Psoas muscle (tissue), 8 donors: ENCODE results near the gene TRPC4AP. TPM values are rescaled to one million over a fixed set of nuclear protein-coding genes. Genes with fewer than 3 reads are reported as not detected.

Source experiments
- ATAC-seq, 4 donors: fragments of 200-7000 bp; cut with Tn5 transposase; one replicate each; pipeline ENCODE4 v1.9.1; 2020; ENCODE audit warnings: moderate library complexity in 3 of 4, mild to moderate bottlenecking in 2 of 4
- DNase-seq, 2 donors: peaks; one replicate each; pipeline ENCODE4 v3.0.0-alpha.2; 2020
- H3K27ac ChIP-seq: fragments of 200-600 bp; one replicate; pipeline ENCODE4 v1.8.0; 2022
- H3K27me3 ChIP-seq, 3 donors: fragments of 200-600 bp in 1 of 3; one replicate each; pipeline versions ENCODE4 v1.6.1 to v1.8.0; 2013 to 2022; ENCODE audit warnings: low read length in 2 of 3, mild to moderate bottlenecking in 2 of 3, moderate library complexity in 1 of 3; ENCODE audit not compliant: insufficient read depth in 3 of 3
- H3K36me3 ChIP-seq, 2 donors: fragments of 200-600 bp in 1 of 2; one replicate each; pipeline versions ENCODE4 v1.6.1 to v1.8.0; 2013 to 2022; ENCODE audit warnings: low read depth in 1 of 2, mild to moderate bottlenecking in 1 of 2, moderate library complexity in 1 of 2; ENCODE audit not compliant: insufficient read depth in 1 of 2
- H3K4me1 ChIP-seq: fragments of 200-600 bp; one replicate; pipeline ENCODE4 v1.8.0; 2022
- H3K4me3 ChIP-seq: fragments of 200-600 bp; one replicate; pipeline ENCODE4 v1.8.0; 2022; ENCODE audit warnings: mild to moderate bottlenecking
- H3K9me3 ChIP-seq: fragments of 200-600 bp; one replicate; pipeline ENCODE4 v1.8.0; 2022
- WGBS, 3 donors: extraction: QIAGEN DNeasy Blood & Tissue Kit; methylation state at CpG; one replicate each; pipeline versions ENCODE4 v1.1.6 to v1.1.7; 2013; 5-methylcytosine and 5-hydroxymethylcytosine counted together
- intact Hi-C, 2 donors: fragments of 100-400 bp; cut with DNase I; formaldehyde crosslinking; loops; one replicate each; pipeline versions ENCODE4 v1.11.0 to v1.14.2; 2022
- long read RNA-seq, 2 donors: library from polyadenylated mRNA; unstranded; transcript quantifications; one replicate each; pipeline ENCODE4 v2.0.0, GENCODE V29; 2021
- polyA plus RNA-seq, 3 donors: library from polyadenylated mRNA; stranded (reverse); fragments of 200-250 nt; gene quantifications; one replicate each; pipeline ENCODE4 v1.2.3, GENCODE V29; 2013
- total RNA-seq, 4 donors: library from RNA; stranded (reverse); fragmentation: NEBNext Ultra II Directional in 2 of 4; extraction: Animal tissue kit (Norgen Biotek cat#: 25700) in 2 of 4; gene quantifications; one replicate each; pipeline versions ENCODE4 v1.2.1 to v1.2.4, GENCODE V29; 2021 to 2023
- TF ChIP-seq, protein P1 (sequence below): fragments of 200-600 bp; IDR thresholded peaks from one replicate; pipeline ENCODE4 v1.8.0; 2022; ENCODE audit warnings: antibody characterized with exemption
- donor health status: healthy with polysubstance abuse.
- donor health status: DM: no; HTN: no; CAD: no; lungs with moderate emphysema.
- donor health status: Bipolar disorder and iron deficiency.
- donor health status: healthy.
- donor health status: DM: yes; HTN: yes; CAD: no.
- donor health status: DM: no; HTN: no; CAD: no.
- donor health status: DM: no; HTN: no; CAD: no.
- donor health status: DM: yes; HTN: yes; CAD: no.

TRPC4AP gene, protein sequence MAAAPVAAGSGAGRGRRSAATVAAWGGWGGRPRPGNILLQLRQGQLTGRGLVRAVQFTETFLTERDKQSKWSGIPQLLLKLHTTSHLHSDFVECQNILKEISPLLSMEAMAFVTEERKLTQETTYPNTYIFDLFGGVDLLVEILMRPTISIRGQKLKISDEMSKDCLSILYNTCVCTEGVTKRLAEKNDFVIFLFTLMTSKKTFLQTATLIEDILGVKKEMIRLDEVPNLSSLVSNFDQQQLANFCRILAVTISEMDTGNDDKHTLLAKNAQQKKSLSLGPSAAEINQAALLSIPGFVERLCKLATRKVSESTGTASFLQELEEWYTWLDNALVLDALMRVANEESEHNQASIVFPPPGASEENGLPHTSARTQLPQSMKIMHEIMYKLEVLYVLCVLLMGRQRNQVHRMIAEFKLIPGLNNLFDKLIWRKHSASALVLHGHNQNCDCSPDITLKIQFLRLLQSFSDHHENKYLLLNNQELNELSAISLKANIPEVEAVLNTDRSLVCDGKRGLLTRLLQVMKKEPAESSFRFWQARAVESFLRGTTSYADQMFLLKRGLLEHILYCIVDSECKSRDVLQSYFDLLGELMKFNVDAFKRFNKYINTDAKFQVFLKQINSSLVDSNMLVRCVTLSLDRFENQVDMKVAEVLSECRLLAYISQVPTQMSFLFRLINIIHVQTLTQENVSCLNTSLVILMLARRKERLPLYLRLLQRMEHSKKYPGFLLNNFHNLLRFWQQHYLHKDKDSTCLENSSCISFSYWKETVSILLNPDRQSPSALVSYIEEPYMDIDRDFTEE
- 10 to 100 TPM; 36.0 to 62.3 (median 58.1) TPM for total RNA-seq
- 10 to 100 TPM; 42.0 to 51.7 (median 42.4) TPM for polyA plus RNA-seq
- long read RNA-seq, donor 1, transcript TRPC4AP-201 (19 exons, 3,226 nt) = major isoform, 26 of 67 reads
- long read RNA-seq, donor 1, transcript TRPC4AP-202 (19 exons, 3,138 nt) = minor isoform, 22 of 67 reads
- long read RNA-seq, donor 1, partial matches to known transcripts = 15 of 67 reads
- long read RNA-seq, donor 1, other reads (novel, unspliced or antisense) = 4 of 67 reads
- long read RNA-seq, donor 2, transcript TRPC4AP-201 (19 exons, 3,226 nt) = major isoform, 92 of 204 reads
- long read RNA-seq, donor 2, transcript TRPC4AP-202 (19 exons, 3,138 nt) = minor isoform, 42 of 204 reads
- long read RNA-seq, donor 2, partial matches to known transcripts = 40 of 204 reads
- long read RNA-seq, donor 2, other reads (novel, unspliced or antisense) = 30 of 204 reads

DNA sequence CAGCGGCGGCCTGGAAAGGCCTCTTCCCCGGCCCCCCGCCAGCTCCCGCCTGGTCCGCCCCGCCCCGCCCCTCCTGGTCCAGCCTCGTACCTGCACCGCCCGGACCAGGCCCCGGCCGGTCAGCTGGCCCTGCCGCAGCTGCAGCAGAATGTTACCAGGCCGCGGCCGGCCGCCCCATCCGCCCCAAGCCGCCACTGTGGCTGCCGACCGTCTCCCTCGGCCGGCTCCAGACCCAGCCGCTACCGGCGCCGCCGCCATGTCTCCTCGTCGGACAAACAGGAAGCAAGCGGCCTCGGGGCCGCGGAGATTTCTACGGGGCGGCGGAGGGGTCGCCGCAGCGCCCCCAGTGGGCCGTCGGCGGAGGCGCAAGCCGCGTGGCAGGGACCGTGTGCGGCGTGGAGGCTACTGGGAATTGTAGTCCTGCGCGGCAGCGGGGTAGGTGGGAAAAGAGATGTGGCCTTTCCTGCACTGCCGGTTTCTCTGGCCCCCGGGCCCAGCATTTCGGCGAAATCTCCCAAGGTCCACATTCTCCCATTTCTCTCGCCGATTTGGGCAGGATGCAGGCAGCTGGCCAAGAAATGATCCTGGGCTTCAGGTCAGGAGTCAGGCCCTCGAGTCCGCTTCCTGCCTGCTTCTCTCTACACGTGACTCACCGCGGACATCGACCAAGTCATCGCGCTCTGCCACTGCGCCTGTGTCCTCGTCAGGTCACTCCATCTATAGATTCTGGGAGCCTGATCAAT is at the start of gene TRPC4AP:
Gene TRPC4AP, minus strand, starts transcription at position 284 of the 743 bp plus-strand sequence. Its CDS starts 26 bp downstream, at position 258.
- ATAC-seq = peak; percentile 95 to 98 (median 96)
- 1 to 4% (median 2%) methylated on average over 57 to 69 of the region's 69 CpGs for WGBS, 3 donors
- intact Hi-C loops = loop anchor here (5.0 to 10.0 kb wide), 5 partner anchors 55 to 260 kb away; partner anchors contain the start of genes GGT7 (in 2 of the 2), ACSS2 (in 1 of the 2), EDEM2 (in 1 of the 2) and GSS (in 1 of the 2)

DNA sequence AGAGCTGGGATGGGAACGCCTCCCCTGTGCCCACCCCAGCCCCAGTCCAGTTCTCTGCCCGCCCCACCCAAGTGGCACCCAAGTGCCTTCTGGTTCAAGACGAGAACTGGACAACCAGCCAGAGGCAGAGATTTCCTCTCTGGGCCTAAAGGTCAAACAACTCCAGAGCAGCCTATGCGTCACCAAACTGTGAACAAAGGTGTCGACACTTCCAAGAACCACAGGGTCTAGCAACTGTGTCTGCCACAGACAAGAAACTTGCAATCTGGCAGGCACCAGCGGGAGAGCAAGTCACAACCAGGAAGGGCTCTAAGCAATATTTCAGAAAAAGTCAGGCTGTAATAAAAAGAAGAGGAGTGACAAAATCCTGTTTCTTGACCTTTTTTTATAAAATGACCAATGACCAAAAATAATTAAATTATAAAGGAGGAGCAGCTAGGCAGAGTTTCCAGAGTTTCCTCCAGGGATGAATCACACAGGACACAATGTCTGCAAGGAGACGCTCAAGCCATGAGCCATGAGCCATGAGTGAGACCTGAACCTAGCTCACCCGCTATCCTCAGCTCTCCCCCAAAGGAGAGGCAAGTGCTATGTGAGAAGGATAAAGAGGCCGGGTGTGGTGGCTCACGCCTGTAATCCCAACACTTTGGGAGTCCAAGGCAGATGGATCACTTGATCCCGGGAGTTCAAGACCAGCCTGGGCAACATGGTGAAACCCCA is 43.4 kb upstream of the TRPC4AP start:
- 87 to 93% (median 90%) methylated on average over 10 to 11 of the region's 11 CpGs for WGBS, 3 donors
- DNase-seq (peak; percentile 62 to 69), ATAC-seq (peak in 3 of 4 donors; percentile 35 to 52 (median 38))
- Histone ChIP-seq H3K27ac (no peak overlapping the region), H3K4me1 (no peaks in the 10 kb centered on the region), H3K36me3 (peaks cover 4 to 92% of the 10 kb centered on the region in 2 donors), H3K4me3 (no peak overlapping the region), H3K27me3 (no peaks in the 10 kb centered on the region), H3K9me3 (no peaks in the 10 kb centered on the region)
- TF ChIP-seq, protein P1, sequence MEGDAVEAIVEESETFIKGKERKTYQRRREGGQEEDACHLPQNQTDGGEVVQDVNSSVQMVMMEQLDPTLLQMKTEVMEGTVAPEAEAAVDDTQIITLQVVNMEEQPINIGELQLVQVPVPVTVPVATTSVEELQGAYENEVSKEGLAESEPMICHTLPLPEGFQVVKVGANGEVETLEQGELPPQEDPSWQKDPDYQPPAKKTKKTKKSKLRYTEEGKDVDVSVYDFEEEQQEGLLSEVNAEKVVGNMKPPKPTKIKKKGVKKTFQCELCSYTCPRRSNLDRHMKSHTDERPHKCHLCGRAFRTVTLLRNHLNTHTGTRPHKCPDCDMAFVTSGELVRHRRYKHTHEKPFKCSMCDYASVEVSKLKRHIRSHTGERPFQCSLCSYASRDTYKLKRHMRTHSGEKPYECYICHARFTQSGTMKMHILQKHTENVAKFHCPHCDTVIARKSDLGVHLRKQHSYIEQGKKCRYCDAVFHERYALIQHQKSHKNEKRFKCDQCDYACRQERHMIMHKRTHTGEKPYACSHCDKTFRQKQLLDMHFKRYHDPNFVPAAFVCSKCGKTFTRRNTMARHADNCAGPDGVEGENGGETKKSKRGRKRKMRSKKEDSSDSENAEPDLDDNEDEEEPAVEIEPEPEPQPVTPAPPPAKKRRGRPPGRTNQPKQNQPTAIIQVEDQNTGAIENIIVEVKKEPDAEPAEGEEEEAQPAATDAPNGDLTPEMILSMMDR = no peak
- intact Hi-C loops = no loop called here

More for the DNA sequence above, at the start of gene TRPC4AP:
- Histone ChIP-seq H3K4me3 (peak within 1 kb of the TSS; percentile 82), H3K27ac (peak within 1 kb of the TSS; percentile 96), H3K4me1 (peaks cover 38% of the 10 kb centered on the region), H3K27me3 (no peaks in the 10 kb centered on the region), H3K36me3 (peaks cover 0 to 8% of the 10 kb centered on the region in 2 donors), H3K9me3 (no peaks in the 10 kb centered on the region)
- peak; percentile 90 to 95 for DNase-seq
- TF ChIP-seq, protein P1 = peak; percentile 90

DNA sequence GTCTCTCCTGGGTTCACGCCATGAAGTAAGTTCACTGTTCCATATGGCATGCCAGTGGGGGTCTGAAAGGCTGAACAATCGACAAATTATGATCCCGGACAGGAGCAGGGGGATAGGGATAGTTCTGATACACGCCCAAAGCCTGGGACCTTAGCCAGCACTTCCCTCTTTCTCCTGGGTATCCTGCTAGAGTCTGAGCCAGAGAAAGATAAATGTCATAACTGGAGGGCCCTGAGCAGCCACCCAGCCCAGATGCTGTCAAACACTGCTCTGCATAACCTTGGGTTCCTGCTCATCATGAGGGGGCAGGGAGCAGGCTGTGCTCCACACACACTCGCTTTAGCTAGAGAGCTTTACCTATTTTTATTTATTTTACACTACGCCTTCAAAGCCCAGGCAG is 42.3 kb upstream of the TRPC4AP start:
- ATAC-seq = no peak
- 78 to 88% (median 79%) methylated on average over 6 of the region's 6 CpGs for WGBS, 3 donors
- H3K4me1 ChIP-seq = no peaks in the 10 kb centered on the region
- no peaks in the 10 kb centered on the region for H3K27me3 ChIP-seq
- no peak overlapping the region for H3K4me3 ChIP-seq
- no peaks in the 10 kb centered on the region for H3K9me3 ChIP-seq
- peaks cover 5 to 94% of the 10 kb centered on the region in 2 donors for H3K36me3 ChIP-seq
- TF ChIP-seq, protein P1 = no peak
- H3K27ac ChIP-seq = no peak overlapping the region
- intact Hi-C loops = no loop called here
- peak; percentile 45 to 54 for DNase-seq
